ENCODE data around the gene CDH8.

GRCh38 chr16:61780161-61780560 lies 256.1 kb downstream of the CDH8 start:
- no peak for TF ChIP-seq POU2F2 (IDR thresholded peaks at IDR 0.05; ENCODE audit: low read depth, low read length)
- no peak for TF ChIP-seq POLR2AphosphoS5 (IDR thresholded peaks at IDR 0.05; ENCODE audit: low read depth, low read length)
